ENCODE results near the gene POC1B. TPM values are rescaled to one million over a fixed set of nuclear protein-coding genes. Genes with fewer than 3 reads are reported as not detected.

POC1B gene
- total RNA-seq, 1 donor from 2014 or later, result 10.2 TPM

GRCh38 chr12:89436062-89436461 lies 89.8 kb downstream of the POC1B start:
- H3K4me3 Mint-ChIP-seq (ENCODE audit: unreplicated experiment), result no peak overlapping the region
- H3K4me1 Mint-ChIP-seq (ENCODE audit: unreplicated experiment), result peaks cover 14% of the 10 kb centered on the region
- TF ChIP-seq CTCF (IDR thresholded peaks at IDR 0.05), result no peak
- H3K27me3 Mint-ChIP-seq (ENCODE audit: unreplicated experiment), result no peaks in the 10 kb centered on the region
- H3K36me3 Mint-ChIP-seq (ENCODE audit: unreplicated experiment), result peaks cover 11% of the 10 kb centered on the region
- H3K27ac Mint-ChIP-seq (ENCODE audit: unreplicated experiment), result no peak overlapping the region
- no peaks in the 10 kb centered on the region for H3K9me3 Mint-ChIP-seq (ENCODE audit: unreplicated experiment)
- no peak for DNase-seq (ENCODE audit: extremely low spot score, unreplicated experiment)

- H3K4me1 Mint-ChIP-seq (ENCODE audit: unreplicated experiment), result peaks cover 14% of the 10 kb centered on the region
- H3K27me3 Mint-ChIP-seq (ENCODE audit: unreplicated experiment), result no peaks in the 10 kb centered on the region
- H3K27ac Mint-ChIP-seq (ENCODE audit: unreplicated experiment), result no peak overlapping the region
- peaks cover 7% of the 10 kb centered on the region for H3K36me3 Mint-ChIP-seq (ENCODE audit: unreplicated experiment)
- TF ChIP-seq CTCF (IDR thresholded peaks at IDR 0.05), result no peak
- DNase-seq (ENCODE audit: extremely low spot score, unreplicated experiment), result no peak
- no peak overlapping the region for H3K4me3 Mint-ChIP-seq (ENCODE audit: unreplicated experiment)
- no peaks in the 10 kb centered on the region for H3K9me3 Mint-ChIP-seq (ENCODE audit: unreplicated experiment)
These were observed 92.2 kb downstream of the POC1B start for GRCh38 chr12:89433634-89434033.

GRCh38 chr12:89432396-89432795 lies 93.5 kb downstream of the POC1B start:
- H3K4me3 Mint-ChIP-seq (ENCODE audit: unreplicated experiment), result no peak overlapping the region
- H3K4me1 Mint-ChIP-seq (ENCODE audit: unreplicated experiment), result peaks cover 14% of the 10 kb centered on the region
- no peak overlapping the region for H3K27ac Mint-ChIP-seq (ENCODE audit: unreplicated experiment)
- H3K9me3 Mint-ChIP-seq (ENCODE audit: unreplicated experiment), result no peaks in the 10 kb centered on the region
- TF ChIP-seq CTCF (IDR thresholded peaks at IDR 0.05), result no peak
- H3K27me3 Mint-ChIP-seq (ENCODE audit: unreplicated experiment), result no peaks in the 10 kb centered on the region
- peaks cover 7% of the 10 kb centered on the region for H3K36me3 Mint-ChIP-seq (ENCODE audit: unreplicated experiment)
- no peak for DNase-seq (ENCODE audit: extremely low spot score, unreplicated experiment)

GRCh38 chr12:89429528-89429927 lies 96.3 kb downstream of the POC1B start:
- TF ChIP-seq CTCF (IDR thresholded peaks at IDR 0.05), result no peak
- Mint-ChIP-seq H3K27ac (ENCODE audit: unreplicated experiment) (no peak overlapping the region), H3K4me3 (ENCODE audit: unreplicated experiment) (no peak overlapping the region), H3K36me3 (ENCODE audit: unreplicated experiment) (peaks cover 7% of the 10 kb centered on the region), H3K27me3 (ENCODE audit: unreplicated experiment) (no peaks in the 10 kb centered on the region), H3K9me3 (ENCODE audit: unreplicated experiment) (no peaks in the 10 kb centered on the region), H3K4me1 (ENCODE audit: unreplicated experiment) (peaks cover 7% of the 10 kb centered on the region)
- no peak for DNase-seq (ENCODE audit: extremely low spot score, unreplicated experiment)

GRCh38 chr12:89427508-89428156 lies 98.2 kb downstream of the POC1B start:
- Mint-ChIP-seq H3K27ac (ENCODE audit: unreplicated experiment) (no peak overlapping the region), H3K9me3 (ENCODE audit: unreplicated experiment) (no peaks in the 10 kb centered on the region), H3K36me3 (ENCODE audit: unreplicated experiment) (no peaks in the 10 kb centered on the region), H3K27me3 (ENCODE audit: unreplicated experiment) (no peaks in the 10 kb centered on the region), H3K4me3 (ENCODE audit: unreplicated experiment) (no peak overlapping the region), H3K4me1 (ENCODE audit: unreplicated experiment) (no peaks in the 10 kb centered on the region)
- DNase-seq (ENCODE audit: extremely low spot score, unreplicated experiment), result no peak
- TF ChIP-seq CTCF (IDR thresholded peaks at IDR 0.05), result no peak

Measured in osteocyte (in vitro differentiated cells).